Esophagus muscularis mucosa (tissue), 4 donors: Measurements from ENCODE around the gene STRIT1. TPM values are rescaled to one million over a fixed set of nuclear protein-coding genes. Genes with fewer than 3 reads are reported as not detected.

Experiments
- DNase-seq: peaks from one replicate; pipeline ENCODE4 v3.0.0-alpha.2; 2017; ENCODE audit errors: extremely low spot score
- H3K27ac ChIP-seq, 4 donors: fragments of 200-600 bp; sonication (generic); replicated peaks in 1 of 4; 1 replicate in 3 of 4; 2 replicates in 1 of 4; pipeline ENCODE4 v1.5.1; 2016 to 2019; ENCODE audit warnings: mild to moderate bottlenecking in 1 of 4
- H3K27me3 ChIP-seq, 4 donors: fragments of 200-600 bp; sonication (generic); one replicate each; pipeline versions ENCODE4 v1.5.1 to v1.6.0; 2016 to 2019
- H3K36me3 ChIP-seq, 4 donors: fragments of 200-600 bp; sonication (generic); one replicate each; pipeline ENCODE4 v1.5.1; 2016 to 2019
- H3K4me1 ChIP-seq, 4 donors: fragments of 200-600 bp; sonication (generic); one replicate each; pipeline ENCODE4 v1.5.1; 2016 to 2019
- H3K4me3 ChIP-seq, 4 donors: fragments of 200-600 bp; sonication (generic); 1 replicate in 2 of 4; 2 replicates in 2 of 4; pipeline ENCODE4 v1.5.1; 2016 to 2019; ENCODE audit warnings: mild to moderate bottlenecking in 4 of 4, moderate library complexity in 1 of 4
- H3K9me3 ChIP-seq, 4 donors: fragments of 200-600 bp; sonication (generic); 1 replicate in 3 of 4; 2 replicates in 1 of 4; pipeline ENCODE4 v1.5.1; 2016 to 2019
- EP300 ChIP-seq: sonication (generic); formaldehyde crosslinking; IDR thresholded peaks from one replicate; pipeline ENCODE4 v1.6.1; 2017; ENCODE audit warnings: antibody characterized with exemption
- POLR2A ChIP-seq: fragments of 450-650 bp; IDR thresholded peaks from one replicate; pipeline ENCODE4 v1.6.1; 2017; ENCODE audit warnings: antibody characterized with exemption, moderate library complexity, mild to moderate bottlenecking, low read depth
- POLR2AphosphoS5 ChIP-seq, 2 donors: sonication (generic); formaldehyde crosslinking; IDR thresholded peaks; one replicate each; pipeline ENCODE4 v1.6.1; 2017; ENCODE audit warnings: antibody characterized with exemption in 2 of 2
- WGBS: methylation state at CpG from one replicate; pipeline ENCODE4 v1.1.5; 2018; 5-methylcytosine and 5-hydroxymethylcytosine counted together
- intact Hi-C: fragments of 100-400 bp; cut with DNase I; formaldehyde crosslinking; loops from one replicate; pipeline ENCODE4 v1.15.1; 2023
- total RNA-seq, 4 donors: library from RNA; depleted of rRNA; stranded (reverse); fragments of >200 nt; gene quantifications; one replicate each; pipeline versions ENCODE4 v1.1.0 to v1.2.1, GENCODE V29; 2016
- TF ChIP-seq, protein P1 (sequence below), 3 experiments: fragments of 200-600 bp in 2 of 3; fragments of 450-650 bp in 1 of 3; sonication (generic) in 2 of 3; IDR thresholded peaks; one replicate each; pipeline ENCODE4 v1.5.1; 2017 to 2019; ENCODE audit warnings: antibody characterized with exemption in 3 of 3, mild to moderate bottlenecking in 2 of 3, moderate library complexity in 1 of 3

STRIT1 gene
- total RNA-seq, 4 donors from 2014 or later = not detected

DNA sequence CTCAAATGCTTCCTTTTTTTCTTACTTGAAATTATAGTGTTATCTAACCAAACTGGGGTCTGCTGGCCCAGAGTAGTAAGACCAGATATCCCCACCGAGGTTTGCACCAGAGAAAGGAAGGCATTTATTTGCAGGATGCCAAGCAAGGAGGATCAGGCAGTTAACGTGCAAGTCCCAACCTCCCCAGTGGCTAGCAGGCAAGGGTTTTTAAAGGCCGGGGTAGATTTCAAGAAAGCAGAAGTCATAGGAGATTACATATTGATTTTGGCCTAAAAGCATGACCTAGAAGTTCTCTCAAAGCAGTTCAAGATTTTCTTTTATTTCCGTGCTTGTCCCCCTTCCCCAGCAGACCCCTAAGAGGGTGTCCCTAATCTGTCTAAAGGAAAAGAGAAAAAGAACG lies 32.8 kb upstream of the STRIT1 start:
- no peaks in the 10 kb centered on the region for H3K4me1 ChIP-seq
- DNase-seq = no peak
- H3K4me3 ChIP-seq = no peak overlapping the region
- WGBS = 80% methylated on average over 5 of the region's 5 CpGs
- no peak for TF ChIP-seq POLR2AphosphoS5 (IDR thresholded peaks at IDR 0.05)
- TF ChIP-seq POLR2A = no peak
- TF ChIP-seq EP300 = no peak
- TF ChIP-seq, protein P1, sequence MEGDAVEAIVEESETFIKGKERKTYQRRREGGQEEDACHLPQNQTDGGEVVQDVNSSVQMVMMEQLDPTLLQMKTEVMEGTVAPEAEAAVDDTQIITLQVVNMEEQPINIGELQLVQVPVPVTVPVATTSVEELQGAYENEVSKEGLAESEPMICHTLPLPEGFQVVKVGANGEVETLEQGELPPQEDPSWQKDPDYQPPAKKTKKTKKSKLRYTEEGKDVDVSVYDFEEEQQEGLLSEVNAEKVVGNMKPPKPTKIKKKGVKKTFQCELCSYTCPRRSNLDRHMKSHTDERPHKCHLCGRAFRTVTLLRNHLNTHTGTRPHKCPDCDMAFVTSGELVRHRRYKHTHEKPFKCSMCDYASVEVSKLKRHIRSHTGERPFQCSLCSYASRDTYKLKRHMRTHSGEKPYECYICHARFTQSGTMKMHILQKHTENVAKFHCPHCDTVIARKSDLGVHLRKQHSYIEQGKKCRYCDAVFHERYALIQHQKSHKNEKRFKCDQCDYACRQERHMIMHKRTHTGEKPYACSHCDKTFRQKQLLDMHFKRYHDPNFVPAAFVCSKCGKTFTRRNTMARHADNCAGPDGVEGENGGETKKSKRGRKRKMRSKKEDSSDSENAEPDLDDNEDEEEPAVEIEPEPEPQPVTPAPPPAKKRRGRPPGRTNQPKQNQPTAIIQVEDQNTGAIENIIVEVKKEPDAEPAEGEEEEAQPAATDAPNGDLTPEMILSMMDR (IDR thresholded peaks at IDR 0.05) = no peak
- no peaks in the 10 kb centered on the region for H3K36me3 ChIP-seq
- intact Hi-C loops = loop anchor here (10.0 kb wide), 1 partner anchor 1001 kb away; the partner anchor contains the start of gene DHX36
- H3K27ac ChIP-seq = no peak overlapping the region
- H3K9me3 ChIP-seq = no peaks in the 10 kb centered on the region
- no peaks in the 10 kb centered on the region for H3K27me3 ChIP-seq

DNA sequence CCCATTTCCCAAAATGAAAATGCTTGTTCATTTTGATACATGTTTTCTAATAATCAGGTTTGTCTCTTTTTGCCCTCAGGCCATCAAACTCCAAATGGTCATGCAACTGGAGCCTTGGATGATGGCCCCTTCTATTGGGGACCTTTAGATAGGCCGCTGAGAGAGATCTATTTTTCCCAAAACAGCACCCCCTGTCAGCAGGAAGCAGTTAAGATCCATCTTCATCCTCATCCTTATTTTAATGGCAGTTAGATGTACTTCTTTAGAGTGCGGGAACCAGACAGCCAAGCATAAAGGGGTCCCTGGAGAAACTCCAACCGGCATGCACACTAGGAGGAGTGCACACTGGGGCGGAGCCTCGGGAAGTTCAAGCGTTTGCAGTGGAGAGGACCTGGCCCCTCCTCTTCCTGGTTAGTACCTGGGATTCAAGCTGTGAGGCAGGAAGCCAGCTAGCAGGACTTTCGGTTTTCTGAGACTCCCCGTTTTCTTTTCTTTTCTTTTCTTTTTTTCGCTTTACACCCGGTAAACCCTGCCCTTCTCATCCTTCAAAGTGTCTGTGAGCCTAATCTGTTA lies 31.9 kb upstream of the STRIT1 start:
- Histone ChIP-seq H3K9me3 (no peaks in the 10 kb centered on the region), H3K36me3 (no peaks in the 10 kb centered on the region), H3K4me1 (no peaks in the 10 kb centered on the region), H3K4me3 (no peak overlapping the region), H3K27ac (no peak overlapping the region), H3K27me3 (no peaks in the 10 kb centered on the region)
- 72% methylated on average over 10 of the region's 10 CpGs for WGBS
- intact Hi-C loops = loop anchor here (10.0 kb wide), 1 partner anchor 1001 kb away; the partner anchor contains the start of gene DHX36
- no peak for DNase-seq
- TF ChIP-seq, protein P1 (IDR thresholded peaks at IDR 0.05) = peak in 1 of 3 experiments; percentile 8
- TF ChIP-seq EP300 (no peak), POLR2AphosphoS5 (IDR thresholded peaks at IDR 0.05) (no peak), POLR2A (no peak)

DNA sequence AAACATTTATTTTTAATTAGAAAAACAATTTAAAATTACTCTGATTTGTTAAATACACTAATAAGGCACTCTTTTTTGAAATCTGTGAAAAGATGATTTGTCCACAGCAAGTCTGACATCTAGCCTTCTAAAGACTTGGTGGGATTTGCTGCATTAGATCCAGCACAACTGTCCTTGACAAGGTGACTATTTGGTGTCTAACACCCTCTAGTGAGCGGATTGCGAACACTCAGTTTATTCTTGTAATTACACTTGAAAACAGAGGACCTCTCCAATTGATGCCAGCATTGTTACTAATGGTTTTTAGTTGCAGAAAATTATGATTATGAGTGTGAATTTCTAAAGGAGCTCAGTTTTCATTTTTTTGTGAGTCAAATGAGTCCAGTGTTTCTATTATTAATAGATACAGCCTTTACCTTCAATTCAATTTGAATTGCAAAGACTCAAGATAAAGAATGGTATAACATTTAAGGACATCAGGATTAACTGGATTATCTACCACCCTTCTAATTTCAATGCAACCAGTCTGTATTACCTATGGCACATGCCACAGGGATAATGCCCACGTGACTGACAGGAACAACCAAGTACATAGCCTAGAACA lies 29.7 kb upstream of the STRIT1 start:
- intact Hi-C loops = loop anchor here (2.0 to 10.0 kb wide), 2 partner anchors 564 to 998 kb away; partner anchors contain the start of gene DHX36
- DNase-seq = no peak

GRCh38 chr3:155321418-155321817 lies 27.9 kb upstream of the STRIT1 start:
- Histone ChIP-seq H3K4me3 (no peak overlapping the region), H3K4me1 (no peaks in the 10 kb centered on the region), H3K9me3 (no peaks in the 10 kb centered on the region), H3K27ac (no peak overlapping the region), H3K36me3 (no peaks in the 10 kb centered on the region), H3K27me3 (no peaks in the 10 kb centered on the region)
- 76% methylated on average over 2 of the region's 2 CpGs for WGBS
- intact Hi-C loops = loop anchor here (10.0 kb wide), 1 partner anchor 997 kb away; the partner anchor contains the start of gene DHX36
- TF ChIP-seq EP300 (no peak), POLR2A (no peak)
- TF ChIP-seq, protein P1 (IDR thresholded peaks at IDR 0.05) = no peak
- DNase-seq = no peak

More for the DNA sequence above, 29.7 kb upstream of the STRIT1 start:
- Histone ChIP-seq H3K36me3 (no peaks in the 10 kb centered on the region), H3K9me3 (no peaks in the 10 kb centered on the region), H3K4me3 (no peak overlapping the region), H3K4me1 (no peaks in the 10 kb centered on the region), H3K27ac (no peak overlapping the region), H3K27me3 (no peaks in the 10 kb centered on the region)
- 21% methylated on average over 3 of the region's 3 CpGs for WGBS
- TF ChIP-seq, protein P1 (IDR thresholded peaks at IDR 0.05) = peak; percentile 62 to 71 (median 63)
- TF ChIP-seq POLR2A (no peak), EP300 (no peak)
